Erythroblast (primary cell): ENCODE results near the gene IL13RA1.
"Not testable (repeated sequence)": the region's sequence is repeated elsewhere in the genome, so short reads cannot be mapped to it uniquely, and the experiment has no call there.

ENCODE experiments used
- DNase-seq, 2 experiments: peaks; one replicate each; lab custom pipeline; 2025; lab: John Stamatoyannopoulos, UW
- GATA1 ChIP-seq: IDR thresholded peaks from 2 replicates; pipeline ENCODE4 v1.6.1; 2011; ENCODE audit warnings: low read depth, mild to moderate bottlenecking, control low read depth, low read length, moderate library complexity
- POLR2A ChIP-seq: IDR thresholded peaks from 2 replicates; pipeline ENCODE4 v1.6.1; 2011; ENCODE audit warnings: mild to moderate bottlenecking, low read length

Gene IL13RA1

DNA sequence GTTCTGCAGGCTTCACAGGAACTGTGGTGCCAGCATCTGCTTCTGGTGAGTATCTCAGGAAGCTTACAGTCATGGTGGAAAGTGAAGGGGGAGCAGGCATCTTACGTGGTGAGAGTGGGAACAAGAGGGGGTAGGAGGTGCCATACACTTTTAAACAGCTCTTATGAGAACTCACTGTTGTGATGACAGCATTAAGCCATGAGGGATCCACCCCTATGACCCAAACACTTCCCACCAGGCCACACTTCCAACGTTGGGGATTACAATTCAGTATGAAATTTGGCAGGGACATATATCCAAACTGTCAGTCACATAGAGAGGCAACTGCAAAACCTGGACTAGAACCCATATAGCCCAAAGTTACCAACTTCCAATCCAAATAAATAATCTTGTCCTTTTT lies 53.1 kb downstream of the IL13RA1 start:
- no peak for DNase-seq
- TF ChIP-seq POLR2A, result no peak
- no peak for TF ChIP-seq GATA1

DNA sequence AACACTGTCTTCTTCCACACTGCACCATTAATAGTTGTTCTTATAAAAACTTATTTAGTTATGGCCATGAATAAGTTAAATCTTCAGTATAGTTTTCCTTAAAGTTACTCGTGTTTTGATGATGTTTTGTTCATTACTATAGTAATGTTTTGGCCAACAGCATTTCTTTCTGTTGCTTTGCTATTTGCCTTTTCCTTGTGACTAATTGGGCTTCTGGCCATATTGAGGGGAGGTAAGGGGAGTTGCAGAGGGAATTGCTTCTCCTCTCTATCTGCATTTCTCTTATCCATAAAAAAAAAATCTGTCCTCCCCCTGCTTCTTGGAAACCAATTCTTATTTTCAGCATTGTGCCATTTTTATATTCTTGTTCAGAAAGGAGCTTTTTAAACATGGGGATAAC lies 53.5 kb downstream of the IL13RA1 start:
- DNase-seq, result no peak
- no peak for TF ChIP-seq GATA1
- no peak for TF ChIP-seq POLR2A

DNA sequence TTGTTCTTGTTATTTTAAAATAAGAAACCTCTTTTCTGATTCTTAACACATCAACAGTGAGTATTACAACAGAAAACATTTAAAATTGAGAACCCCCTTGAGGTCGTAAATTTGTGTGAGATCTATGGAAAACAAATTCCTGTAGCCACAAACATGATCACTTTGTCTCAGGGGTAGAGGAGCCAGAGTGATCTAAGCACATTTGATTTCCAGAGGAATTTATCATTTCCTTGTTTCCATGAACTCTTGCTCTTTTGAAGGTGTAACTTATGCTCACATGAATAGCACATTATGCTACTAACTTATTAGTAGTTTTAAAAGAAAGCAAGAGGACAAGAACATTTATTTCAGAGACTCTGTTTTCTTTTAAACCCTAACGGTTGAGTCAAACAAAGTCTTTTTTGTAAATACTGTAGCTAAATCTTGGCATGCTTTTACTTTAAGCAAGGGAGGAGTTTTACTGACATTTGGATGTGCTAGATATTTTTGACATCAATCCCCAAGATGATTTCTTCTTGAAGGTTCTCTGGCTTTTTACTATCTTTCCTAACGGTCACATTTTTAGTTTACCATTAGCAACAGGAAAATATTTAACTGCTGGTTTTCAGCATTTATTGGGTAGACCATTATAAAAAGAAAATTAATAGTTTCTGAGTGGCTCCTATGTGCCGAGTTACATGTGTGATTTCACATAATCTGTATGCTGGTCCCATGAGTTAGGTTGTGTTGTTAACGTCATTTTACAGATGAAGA lies 68.3 kb downstream of the IL13RA1 start:
- no peak for DNase-seq
- TF ChIP-seq POLR2A (no peak), GATA1 (no peak)

DNA sequence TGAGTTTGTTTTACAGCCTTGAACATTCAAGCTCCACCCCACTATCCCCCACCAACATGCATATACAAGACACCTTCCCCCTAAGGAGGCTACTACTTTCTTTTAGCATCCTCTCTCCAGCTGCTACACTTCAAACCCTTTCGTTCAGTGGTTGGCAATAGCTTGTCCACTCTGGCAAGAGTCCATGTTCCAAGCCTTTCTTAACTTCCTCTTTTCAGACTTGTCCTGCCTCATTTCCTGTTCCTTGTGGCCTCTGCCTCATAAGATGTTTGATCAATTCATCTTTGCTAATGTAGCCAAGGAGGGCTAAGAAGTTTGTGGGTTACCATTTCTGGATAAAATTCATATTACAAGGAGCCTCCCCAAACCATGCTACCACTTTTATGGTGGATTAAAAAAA lies 75.5 kb downstream of the IL13RA1 start:
- DNase-seq, result no peak
- no peak for TF ChIP-seq POLR2A
- no peak for TF ChIP-seq GATA1

DNA sequence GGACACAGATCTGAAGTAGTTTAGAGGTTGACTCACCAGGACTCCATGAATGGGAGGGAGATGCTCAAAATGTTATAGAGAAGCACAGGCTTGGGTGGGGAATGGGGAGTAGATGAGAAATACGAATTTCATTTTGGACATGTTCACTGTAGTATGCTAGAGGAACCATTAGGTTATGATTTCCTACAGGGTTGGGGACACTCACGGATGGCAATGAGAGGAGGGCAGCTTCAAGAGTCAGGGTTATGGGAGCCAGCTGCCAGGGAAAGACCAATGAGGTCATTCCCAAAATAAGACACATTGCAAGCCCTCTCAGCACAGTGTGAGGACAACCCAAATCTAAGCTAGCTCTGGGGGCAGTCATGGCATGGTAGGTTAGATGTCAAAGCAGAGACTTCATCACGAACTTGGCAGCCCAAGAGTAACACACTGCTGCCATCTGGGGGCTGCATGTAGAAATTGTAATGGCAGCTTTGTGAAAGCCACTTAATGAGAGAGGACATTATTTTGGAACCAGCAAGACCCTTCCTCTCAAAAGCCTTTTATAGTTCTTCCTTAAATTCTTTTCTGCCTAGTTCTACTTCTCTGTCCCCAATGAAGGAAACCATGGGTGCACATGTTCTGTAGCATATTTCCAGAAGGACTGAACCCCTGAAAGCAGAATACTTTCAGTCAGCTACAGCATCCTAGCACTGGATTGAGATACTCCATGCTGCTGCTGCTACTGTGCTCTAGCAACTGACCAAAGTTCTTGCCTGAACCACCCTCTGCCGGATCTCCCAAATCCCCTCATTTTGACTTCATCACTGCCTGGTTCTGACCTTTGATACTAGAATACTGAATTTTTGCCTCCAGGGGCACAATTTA lies 80.0 kb downstream of the IL13RA1 start:
- peak; percentile 23 to 57 for DNase-seq
- TF ChIP-seq GATA1 (no peak), POLR2A (no peak)

DNA sequence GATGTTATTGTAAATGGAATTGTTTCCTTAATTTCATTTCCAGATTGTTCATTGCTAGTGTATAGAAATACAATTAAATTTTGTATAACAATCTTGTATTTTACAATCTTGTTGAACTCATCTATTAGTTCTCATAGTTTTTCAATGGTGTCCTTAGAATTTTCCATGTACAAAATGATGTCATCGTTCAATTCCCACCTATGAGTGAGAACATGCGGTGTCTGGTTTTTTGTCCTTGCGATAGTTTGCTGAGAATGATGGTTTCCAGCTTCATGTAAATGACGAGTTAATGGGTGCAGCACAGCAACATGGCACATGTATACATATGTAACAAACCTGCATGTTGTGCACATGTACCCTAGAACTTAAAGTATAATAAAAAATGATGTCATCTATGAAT lies 89.9 kb downstream of the IL13RA1 start:
- not testable (repeated sequence) for DNase-seq

DNA sequence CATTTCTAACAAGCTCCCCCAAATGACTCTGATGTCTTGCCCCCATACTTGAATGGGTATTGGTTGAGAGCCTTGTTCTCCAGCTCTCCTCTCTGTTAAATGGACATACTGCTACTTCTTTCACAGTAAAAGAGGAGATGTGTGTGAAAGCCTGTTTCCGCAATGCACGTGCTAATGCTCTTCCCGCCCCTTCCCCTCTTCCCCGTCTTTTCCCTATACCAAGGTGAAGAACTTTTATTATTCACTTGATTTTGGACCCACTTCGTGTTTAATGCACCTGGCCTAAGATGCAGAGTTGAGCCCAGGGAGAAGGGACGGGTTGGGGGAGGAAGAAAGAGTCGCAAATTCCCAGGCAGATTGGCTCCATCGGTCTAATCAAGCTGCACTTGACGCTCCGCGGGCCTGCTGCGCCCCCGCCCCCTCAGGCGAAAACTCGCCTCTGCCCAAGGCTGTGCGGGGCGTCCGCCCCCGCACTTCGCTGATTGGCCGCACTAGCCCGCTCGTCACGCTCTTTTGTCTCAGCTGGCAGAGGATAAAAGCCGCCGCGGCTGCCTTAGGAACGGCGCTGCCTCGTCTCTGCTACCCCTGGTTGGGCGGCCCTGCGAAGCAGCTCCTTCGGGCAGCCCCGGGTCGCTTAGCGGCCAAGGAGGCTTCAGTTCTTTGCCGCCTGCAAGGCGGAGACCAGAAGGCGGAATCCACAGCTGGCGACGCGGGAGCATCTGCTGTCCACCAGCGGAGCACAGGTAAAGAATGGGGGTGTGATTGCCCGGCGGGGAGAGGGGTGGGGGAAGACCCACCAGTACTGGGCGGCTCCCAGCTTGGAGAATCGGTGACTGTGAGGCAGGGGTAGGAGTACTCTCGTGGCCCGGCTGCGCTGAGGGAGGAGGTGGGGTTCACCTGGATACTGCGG lies 96.1 kb downstream of the IL13RA1 start, which contains the start of gene ZCCHC12:
Gene ZCCHC12, plus strand, starts transcription at position 562 of the 910 bp plus-strand sequence. CDS start 1,421 bp downstream, outside the sequence.
- TF ChIP-seq GATA1 (no peak), POLR2A (no peak)
- peak; percentile 11 to 23 for DNase-seq

DNA sequence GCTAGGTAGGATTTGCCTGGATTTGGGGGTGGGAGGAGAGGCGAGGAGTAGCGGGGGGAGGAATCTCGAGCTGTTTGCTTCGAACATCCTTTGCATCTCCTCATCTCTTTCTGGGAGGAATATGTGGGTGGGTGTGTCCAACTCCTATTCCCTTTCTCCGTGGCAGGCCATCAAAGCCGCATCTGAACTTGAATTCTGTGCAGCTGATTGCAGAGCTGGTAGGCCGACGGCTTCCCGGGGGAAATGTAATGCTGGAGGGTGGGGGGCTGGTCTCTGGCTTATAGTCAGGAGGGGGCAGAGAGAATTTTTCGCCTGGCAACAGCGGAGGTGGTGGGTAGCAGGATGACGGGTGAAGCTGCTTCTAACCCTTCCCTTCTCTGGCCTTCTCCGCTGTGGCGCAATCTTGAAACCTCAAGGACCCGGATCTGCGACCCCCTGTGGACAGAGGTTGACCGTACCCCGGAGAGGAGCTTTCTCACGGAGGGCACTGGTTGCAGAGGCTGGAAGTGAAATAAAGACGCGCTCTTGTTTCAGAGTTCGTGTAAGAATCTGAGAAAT lies 96.8 kb downstream of the IL13RA1 start:
- DNase-seq, result no peak
- no peak for TF ChIP-seq GATA1
- TF ChIP-seq POLR2A, result no peak

DNA sequence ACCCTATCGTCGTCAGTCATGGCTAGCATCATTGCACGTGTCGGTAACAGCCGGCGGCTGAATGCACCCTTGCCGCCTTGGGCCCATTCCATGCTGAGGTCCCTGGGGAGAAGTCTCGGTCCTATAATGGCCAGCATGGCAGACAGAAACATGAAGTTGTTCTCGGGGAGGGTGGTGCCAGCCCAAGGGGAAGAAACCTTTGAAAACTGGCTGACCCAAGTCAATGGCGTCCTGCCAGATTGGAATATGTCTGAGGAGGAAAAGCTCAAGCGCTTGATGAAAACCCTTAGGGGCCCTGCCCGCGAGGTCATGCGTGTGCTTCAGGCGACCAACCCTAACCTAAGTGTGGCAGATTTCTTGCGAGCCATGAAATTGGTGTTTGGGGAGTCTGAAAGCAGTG lies 97.8 kb downstream of the IL13RA1 start:
- no peak for TF ChIP-seq POLR2A
- no peak for TF ChIP-seq GATA1
- no peak for DNase-seq

DNA sequence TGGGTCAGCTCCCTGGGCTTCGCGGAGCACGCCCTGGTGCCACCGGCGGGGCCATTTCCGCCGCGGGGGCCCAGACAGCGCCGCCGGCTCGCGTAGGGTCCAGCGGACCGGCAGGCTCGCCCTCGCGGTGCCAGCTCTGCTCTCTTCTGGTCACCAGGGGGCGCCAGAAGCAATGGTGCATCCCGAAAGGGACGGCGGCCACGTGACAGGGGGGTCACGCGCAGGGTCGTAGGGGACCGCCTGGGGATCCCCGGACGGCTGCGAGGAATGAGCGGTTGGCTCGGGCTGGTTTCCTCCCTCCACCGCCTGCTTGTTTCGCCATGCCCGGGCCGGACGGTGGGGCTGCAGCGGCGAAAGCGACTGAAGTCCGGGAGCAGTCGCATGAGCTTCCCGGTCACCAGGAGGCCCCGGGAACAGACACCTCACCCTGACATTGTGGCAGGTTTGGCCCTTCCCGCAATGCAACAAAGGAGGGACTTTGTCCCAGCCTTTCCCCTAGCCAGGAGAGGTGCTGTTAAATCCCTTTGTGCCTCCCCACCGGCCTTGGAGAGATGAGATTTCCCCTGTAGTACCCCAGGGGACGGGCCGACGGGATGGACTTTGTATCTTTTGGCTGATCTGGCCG lies 112.0 kb downstream of the IL13RA1 start:
- TF ChIP-seq POLR2A (no peak), GATA1 (no peak)
- peak; percentile 57 to 61 for DNase-seq
